ENCODE results near the gene VPS37C.

GRCh38 chr11:61155312-61155711 is 5.9 kb downstream of the VPS37C start:
- TF ChIP-seq POLR2A (IDR thresholded peaks at IDR 0.05) (no peak), CTCF (IDR thresholded peaks at IDR 0.05) (no peak)

Measured in tibial nerve (tissue), 3 donors.